ENCODE data around the gene THPO. TPM values are rescaled to one million over a fixed set of nuclear protein-coding genes. Genes with fewer than 3 reads are reported as not detected.
A peak's percentile ranks its signal among the peaks of the same experiment; 100 is the strongest.

Gene THPO
- total RNA-seq, 1 donor from 2014 or later: 2.3 TPM

DNA sequence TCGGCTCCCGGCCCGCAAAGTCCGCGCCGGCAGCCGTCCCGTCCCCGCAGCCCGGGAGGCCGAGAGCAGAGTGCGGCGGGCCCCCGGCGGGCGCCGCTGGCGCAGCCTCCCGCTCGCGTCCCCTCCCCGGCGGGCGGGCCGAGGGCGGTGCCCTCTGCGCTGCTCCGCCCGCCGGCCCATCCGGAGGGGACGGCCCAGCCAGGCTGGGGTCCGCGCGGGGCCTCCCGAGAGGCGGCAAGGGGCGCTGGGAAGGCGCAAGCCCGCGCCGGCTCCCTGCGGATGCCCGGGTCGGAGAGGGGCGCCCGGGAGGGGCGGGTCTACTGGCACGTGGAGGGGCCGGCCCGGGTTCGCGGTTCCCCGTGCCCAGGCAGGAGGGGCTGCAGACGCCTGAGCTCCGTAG, 16.5 kb downstream of the THPO start, which contains the start of the genes CLCN2 and POLR2H:
CLCN2 (minus strand) TSS at position 74 of the 400 bp plus-strand sequence. CDS start 126 bp downstream, outside the sequence.
POLR2H (plus strand) TSS at position 179 of the 400 bp plus-strand sequence. CDS start 1,783 bp downstream, outside the sequence.
- Histone ChIP-seq H4K20me1 (ENCODE audit: low read depth) (peaks cover 4% of the 10 kb centered on the region), H3K27ac (peak within 1 kb of the TSS; percentile 100)

DNA sequence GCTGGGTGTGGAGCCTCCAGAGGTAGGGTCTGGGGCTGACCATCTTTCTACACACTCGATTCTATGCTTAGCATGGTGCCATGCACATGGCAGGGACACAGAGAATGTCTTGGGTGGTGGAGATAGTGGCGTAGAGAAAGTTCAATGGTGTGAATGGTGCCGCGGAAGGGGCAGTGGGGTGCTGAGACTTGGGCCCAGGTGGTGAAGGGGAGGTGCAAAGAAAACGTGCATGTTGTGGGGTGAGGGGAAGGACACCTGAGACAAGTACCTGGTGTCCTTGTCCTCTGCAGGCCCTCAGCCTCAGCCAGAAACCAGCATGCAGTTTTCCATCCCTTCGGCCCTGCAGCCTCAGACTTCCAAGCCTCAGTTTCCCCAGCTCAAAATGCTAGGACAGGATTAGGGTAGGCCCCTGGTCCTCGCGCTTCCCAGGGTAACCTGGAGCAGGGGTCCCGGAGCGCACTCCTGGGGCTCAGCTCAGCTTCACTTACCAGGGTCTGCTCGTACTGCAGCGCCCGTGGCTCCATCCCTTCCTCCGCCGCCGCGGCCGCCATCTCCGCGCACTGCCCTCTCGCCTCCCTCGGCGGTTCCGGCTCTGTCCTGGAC, 17.0 kb downstream of the THPO start:
- H3K9me3 Mint-ChIP-seq: no peaks in the 10 kb centered on the region
- H3K4me3 Mint-ChIP-seq: peak overlapping the region; percentile 94
- H4K20me1 ChIP-seq (ENCODE audit: low read depth): peaks cover 4% of the 10 kb centered on the region
- peaks cover 61% of the 10 kb centered on the region for H3K79me2 ChIP-seq (ENCODE audit: low read depth)
- peaks cover 15% of the 10 kb centered on the region for H3K27me3 Mint-ChIP-seq (ENCODE audit: insufficient read depth, low read depth)
- peaks cover 37% of the 10 kb centered on the region for H3F3A ChIP-seq (ENCODE audit: low read depth)
- no peaks in the 10 kb centered on the region for H3K27me3 ChIP-seq
- peak overlapping the region; percentile 86 for H3K4me3 ChIP-seq
- peaks cover 33% of the 10 kb centered on the region for H3K4me1 Mint-ChIP-seq
- no peaks in the 10 kb centered on the region for H3K9me3 ChIP-seq (ENCODE audit: low read depth)
- peak overlapping the region; percentile 53 for H3K27ac Mint-ChIP-seq
- peaks cover 7% of the 10 kb centered on the region for H3K36me3 ChIP-seq
- H3K27ac ChIP-seq: no peak overlapping the region
- peaks cover 23% of the 10 kb centered on the region for H3K4me1 ChIP-seq
- H3K4me2 ChIP-seq: peak overlapping the region; percentile 84
- H3K9ac ChIP-seq: peak overlapping the region; percentile 66
- TF ChIP-seq, protein P1, sequence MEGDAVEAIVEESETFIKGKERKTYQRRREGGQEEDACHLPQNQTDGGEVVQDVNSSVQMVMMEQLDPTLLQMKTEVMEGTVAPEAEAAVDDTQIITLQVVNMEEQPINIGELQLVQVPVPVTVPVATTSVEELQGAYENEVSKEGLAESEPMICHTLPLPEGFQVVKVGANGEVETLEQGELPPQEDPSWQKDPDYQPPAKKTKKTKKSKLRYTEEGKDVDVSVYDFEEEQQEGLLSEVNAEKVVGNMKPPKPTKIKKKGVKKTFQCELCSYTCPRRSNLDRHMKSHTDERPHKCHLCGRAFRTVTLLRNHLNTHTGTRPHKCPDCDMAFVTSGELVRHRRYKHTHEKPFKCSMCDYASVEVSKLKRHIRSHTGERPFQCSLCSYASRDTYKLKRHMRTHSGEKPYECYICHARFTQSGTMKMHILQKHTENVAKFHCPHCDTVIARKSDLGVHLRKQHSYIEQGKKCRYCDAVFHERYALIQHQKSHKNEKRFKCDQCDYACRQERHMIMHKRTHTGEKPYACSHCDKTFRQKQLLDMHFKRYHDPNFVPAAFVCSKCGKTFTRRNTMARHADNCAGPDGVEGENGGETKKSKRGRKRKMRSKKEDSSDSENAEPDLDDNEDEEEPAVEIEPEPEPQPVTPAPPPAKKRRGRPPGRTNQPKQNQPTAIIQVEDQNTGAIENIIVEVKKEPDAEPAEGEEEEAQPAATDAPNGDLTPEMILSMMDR (IDR thresholded peaks at IDR 0.05): no peak
- TF ChIP-seq EZH2phosphoT487 (IDR thresholded peaks at IDR 0.05): no peak
- no peak for TF ChIP-seq EZH2 (IDR thresholded peaks at IDR 0.05)
- DNase-seq (ENCODE audit: low spot score): no peak
- H3K36me3 Mint-ChIP-seq: peaks cover 15% of the 10 kb centered on the region
- H2AFZ ChIP-seq (replicated peaks): no peak overlapping the region

More for the DNA sequence above, 16.5 kb downstream of the THPO start, which contains the start of the genes CLCN2 and POLR2H:
- Histone ChIP-seq H3K4me1 (peaks cover 23% of the 10 kb centered on the region), H3F3A (ENCODE audit: low read depth) (peaks cover 37% of the 10 kb centered on the region), H2AFZ (replicated peaks) (peak within 1 kb of the TSS; percentile 32), H3K4me3 (peak within 1 kb of the TSS; percentile 86), H3K36me3 (peaks cover 7% of the 10 kb centered on the region), H3K79me2 (ENCODE audit: low read depth) (peaks cover 61% of the 10 kb centered on the region), H3K9ac (peak within 1 kb of the TSS; percentile 87), H3K9me3 (ENCODE audit: low read depth) (no peaks in the 10 kb centered on the region), H3K27me3 (no peaks in the 10 kb centered on the region), H3K4me2 (peak within 1 kb of the TSS; percentile 84)
- H3K27me3 Mint-ChIP-seq (ENCODE audit: insufficient read depth, low read depth): peaks cover 15% of the 10 kb centered on the region
- H3K27ac Mint-ChIP-seq: peak within 1 kb of the TSS; percentile 97
- peak within 1 kb of the TSS; percentile 98 for H3K4me3 Mint-ChIP-seq
- peaks cover 33% of the 10 kb centered on the region for H3K4me1 Mint-ChIP-seq
- no peaks in the 10 kb centered on the region for H3K9me3 Mint-ChIP-seq
- DNase-seq (ENCODE audit: low spot score): peak; percentile 93
- TF ChIP-seq EZH2phosphoT487 (IDR thresholded peaks at IDR 0.05): no peak
- TF ChIP-seq, protein P1 (IDR thresholded peaks at IDR 0.05): no peak
- H3K36me3 Mint-ChIP-seq: peaks cover 16% of the 10 kb centered on the region

DNA sequence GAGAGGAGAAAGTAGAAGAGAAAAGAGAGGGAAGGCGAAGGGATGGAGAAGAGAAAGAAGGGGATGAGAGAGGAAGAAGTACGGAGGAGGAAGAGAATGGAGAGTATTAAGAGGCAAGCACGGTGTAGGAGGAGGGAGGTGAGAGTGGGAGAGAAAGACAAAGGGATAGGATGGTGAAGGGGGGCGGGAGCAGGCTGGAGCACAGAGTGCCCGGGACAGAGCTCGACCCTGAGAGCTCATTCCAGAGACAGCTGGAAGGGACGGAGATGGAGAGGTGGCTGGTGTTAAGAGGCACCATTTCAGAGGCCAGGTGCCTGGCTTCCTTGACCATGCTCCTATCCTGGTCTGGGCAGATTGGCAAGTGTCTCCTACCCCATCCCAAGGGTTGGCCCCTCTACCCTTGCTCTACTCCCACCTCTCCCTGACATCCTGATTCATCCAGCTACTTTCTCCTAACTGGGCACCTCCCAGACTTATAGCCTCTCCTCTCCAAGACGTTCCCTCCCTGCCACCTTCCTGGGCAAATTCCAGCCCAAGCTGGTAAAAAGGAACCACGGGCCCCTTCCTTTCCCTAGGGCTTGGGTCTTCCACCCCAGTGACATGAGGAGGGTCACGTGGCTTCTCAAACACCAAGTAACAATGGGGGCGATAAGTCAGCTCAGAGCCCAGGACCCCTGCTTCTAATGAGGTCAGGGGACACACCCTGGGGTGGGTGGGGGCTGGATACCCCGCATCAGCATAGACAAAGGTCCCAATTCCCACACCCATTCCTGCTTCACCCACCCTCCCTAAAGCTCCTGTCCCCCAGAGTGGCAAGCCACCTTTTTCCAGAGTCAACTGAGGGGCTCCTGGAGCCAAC, 17.7 kb downstream of the THPO start:
- no peak overlapping the region for H2AFZ ChIP-seq (replicated peaks)
- Mint-ChIP-seq H3K9me3 (no peaks in the 10 kb centered on the region), H3K27ac (peak overlapping the region; percentile 53), H3K4me3 (peak overlapping the region; percentile 94), H3K36me3 (peaks cover 14% of the 10 kb centered on the region), H3K27me3 (ENCODE audit: insufficient read depth, low read depth) (peaks cover 15% of the 10 kb centered on the region), H3K4me1 (peaks cover 33% of the 10 kb centered on the region)
- peak overlapping the region; percentile 84 for H3K4me2 ChIP-seq
- H3K27ac ChIP-seq: no peak overlapping the region
- H3K27me3 ChIP-seq: no peaks in the 10 kb centered on the region
- peak overlapping the region; percentile 86 for H3K4me3 ChIP-seq
- H4K20me1 ChIP-seq (ENCODE audit: low read depth): peaks cover 4% of the 10 kb centered on the region
- H3K9ac ChIP-seq: peak overlapping the region; percentile 66
- H3F3A ChIP-seq (ENCODE audit: low read depth): peaks cover 37% of the 10 kb centered on the region
- H3K4me1 ChIP-seq: peaks cover 23% of the 10 kb centered on the region
- H3K36me3 ChIP-seq: peaks cover 6% of the 10 kb centered on the region
- no peaks in the 10 kb centered on the region for H3K9me3 ChIP-seq (ENCODE audit: low read depth)
- peaks cover 56% of the 10 kb centered on the region for H3K79me2 ChIP-seq (ENCODE audit: low read depth)
- DNase-seq (ENCODE audit: low spot score): peak; percentile 60
- no peak for TF ChIP-seq EZH2 (IDR thresholded peaks at IDR 0.05)
- TF ChIP-seq EZH2phosphoT487 (IDR thresholded peaks at IDR 0.05): no peak
- TF ChIP-seq, protein P1 (IDR thresholded peaks at IDR 0.05): no peak

Data from neural progenitor cell (in vitro differentiated cells).